ENCODE results near the gene FAN1.

FAN1 gene

GRCh38 chr15:30962079-30962478, 58.4 kb downstream of the FAN1 start:
- DNase-seq = peak; percentile 34

- no peak for DNase-seq
Measured at GRCh38 chr15:30962659-30963058, 58.9 kb downstream of the FAN1 start.

GRCh38 chr15:30963681-30964080, 60.0 kb downstream of the FAN1 start:
- DNase-seq = no peak

GRCh38 chr15:30969724-30970123, 66.0 kb downstream of the FAN1 start:
- no peak for DNase-seq

- DNase-seq = no peak
Measured at GRCh38 chr15:30973379-30973778, 69.7 kb downstream of the FAN1 start.

DNA sequence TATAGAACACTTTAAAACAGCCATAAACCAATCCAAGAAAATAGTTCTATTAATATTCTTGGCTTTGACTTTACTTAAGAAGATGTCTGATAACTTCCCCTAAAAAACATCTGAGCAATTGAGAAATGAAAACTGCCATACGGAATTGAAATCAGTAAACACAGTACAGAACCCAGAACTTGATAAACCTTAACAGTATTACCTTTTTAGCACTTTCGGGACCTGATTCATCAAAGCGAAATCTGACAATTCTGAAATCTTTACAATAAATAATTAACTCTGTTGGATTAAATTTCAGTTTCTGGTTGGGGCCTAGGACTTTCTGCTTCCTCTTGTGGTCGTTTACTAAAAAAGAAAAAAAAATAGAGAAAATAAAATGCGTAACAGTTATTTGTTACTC, 70.4 kb downstream of the FAN1 start:
- no peak for DNase-seq

- no peak for DNase-seq
Measured at GRCh38 chr15:30978328-30978727, 74.6 kb downstream of the FAN1 start.

DNA sequence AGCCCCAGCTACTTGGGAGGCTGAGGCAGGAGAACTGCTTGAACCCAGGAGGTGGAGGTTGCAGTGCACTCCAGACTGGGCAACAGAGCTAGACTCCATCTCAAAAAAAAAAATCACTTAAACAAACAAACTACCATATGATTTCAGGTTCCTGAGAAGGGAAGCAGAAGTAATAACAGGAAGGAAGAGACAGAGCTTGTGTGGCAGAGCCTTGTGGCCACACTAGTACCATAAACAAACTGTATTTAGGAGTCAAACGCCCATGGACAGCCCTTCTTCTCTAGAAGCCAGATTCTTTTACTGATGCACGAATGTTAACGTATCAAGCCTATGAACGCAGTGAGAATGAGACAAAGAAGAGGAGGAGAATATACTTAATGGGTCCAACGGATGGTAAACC, 75.7 kb downstream of the FAN1 start:
- no peak for DNase-seq

DNA sequence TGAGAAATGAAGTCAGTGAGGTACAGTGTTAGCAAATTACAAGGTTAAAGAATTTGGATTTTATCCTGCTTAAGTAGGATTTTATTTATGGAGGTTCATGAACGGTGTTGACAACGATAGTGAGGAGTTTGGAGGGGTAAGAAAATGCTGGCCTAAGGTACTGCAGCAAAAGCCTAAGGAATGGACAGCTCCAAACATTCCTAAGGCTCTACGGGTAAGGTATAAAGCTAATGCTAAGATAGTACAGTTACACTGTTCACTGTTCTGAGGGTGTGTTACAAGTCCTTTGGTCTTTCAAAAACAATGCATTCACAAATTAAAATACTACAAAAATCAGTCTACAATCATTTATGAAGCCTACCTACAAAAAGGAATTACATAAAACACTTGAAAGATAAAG, 80.4 kb downstream of the FAN1 start:
- no peak for DNase-seq

- no peak for DNase-seq
Measured at GRCh38 chr15:30984542-30984941, 80.8 kb downstream of the FAN1 start.

GRCh38 chr15:30985081-30985531, 81.4 kb downstream of the FAN1 start:
- DNase-seq = no peak

DNA sequence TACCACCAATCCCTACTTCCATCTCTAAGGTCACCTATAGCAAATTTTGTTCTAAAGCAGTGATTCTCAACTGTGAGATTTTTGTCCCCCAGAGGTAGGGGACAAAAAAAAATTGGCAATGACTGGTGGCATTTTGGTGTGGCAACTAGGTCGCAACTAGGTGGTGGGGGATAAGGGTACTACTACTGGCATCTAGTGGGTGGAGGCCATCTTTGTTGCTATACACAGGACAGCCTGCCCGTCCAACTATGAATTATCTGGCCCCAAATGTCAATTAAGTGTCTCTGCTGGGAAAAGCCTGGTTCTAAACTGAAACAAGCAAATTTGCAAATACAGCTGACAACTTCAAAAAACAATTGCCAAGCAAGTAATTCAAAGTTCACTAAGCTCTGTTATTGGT, 86.3 kb downstream of the FAN1 start:
- no peak for DNase-seq

DNA sequence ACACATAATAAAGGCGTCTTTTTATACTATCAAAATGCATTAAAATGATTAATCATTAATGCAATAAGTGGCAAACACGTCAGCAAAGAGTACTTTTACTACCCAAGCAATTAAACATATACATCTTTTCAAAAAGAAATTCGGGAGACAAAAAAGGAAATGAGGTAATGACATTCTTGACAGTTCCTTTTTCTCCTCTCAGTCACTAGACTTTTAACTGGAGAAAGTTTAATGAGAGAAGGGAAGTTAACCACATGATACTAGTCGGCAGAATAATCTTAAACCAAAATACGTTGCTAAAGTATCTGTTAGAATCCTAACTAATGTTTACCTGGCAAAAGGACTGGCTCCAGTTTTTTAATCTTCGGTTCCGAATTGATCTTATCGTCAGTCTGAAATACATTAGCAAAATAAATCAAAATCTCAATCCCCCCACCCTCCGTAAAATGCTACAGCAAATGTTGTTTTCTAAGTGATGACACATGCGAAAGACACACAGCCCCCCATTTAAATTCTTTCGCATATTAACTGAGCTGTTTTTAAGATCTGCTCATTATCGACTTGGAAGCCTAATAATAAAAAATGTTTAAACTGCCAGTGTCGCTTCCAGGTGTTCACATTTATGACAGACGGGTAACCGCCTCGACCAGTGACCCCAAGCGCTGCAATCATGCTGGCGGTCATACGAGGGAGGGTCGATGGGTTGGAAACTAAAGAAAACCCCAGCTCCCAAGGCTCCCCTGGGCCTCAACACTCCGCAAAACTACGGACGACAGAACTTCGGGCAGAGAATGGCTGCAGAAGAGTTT, 86.9 kb downstream of the FAN1 start:
- no peak for DNase-seq

DNA sequence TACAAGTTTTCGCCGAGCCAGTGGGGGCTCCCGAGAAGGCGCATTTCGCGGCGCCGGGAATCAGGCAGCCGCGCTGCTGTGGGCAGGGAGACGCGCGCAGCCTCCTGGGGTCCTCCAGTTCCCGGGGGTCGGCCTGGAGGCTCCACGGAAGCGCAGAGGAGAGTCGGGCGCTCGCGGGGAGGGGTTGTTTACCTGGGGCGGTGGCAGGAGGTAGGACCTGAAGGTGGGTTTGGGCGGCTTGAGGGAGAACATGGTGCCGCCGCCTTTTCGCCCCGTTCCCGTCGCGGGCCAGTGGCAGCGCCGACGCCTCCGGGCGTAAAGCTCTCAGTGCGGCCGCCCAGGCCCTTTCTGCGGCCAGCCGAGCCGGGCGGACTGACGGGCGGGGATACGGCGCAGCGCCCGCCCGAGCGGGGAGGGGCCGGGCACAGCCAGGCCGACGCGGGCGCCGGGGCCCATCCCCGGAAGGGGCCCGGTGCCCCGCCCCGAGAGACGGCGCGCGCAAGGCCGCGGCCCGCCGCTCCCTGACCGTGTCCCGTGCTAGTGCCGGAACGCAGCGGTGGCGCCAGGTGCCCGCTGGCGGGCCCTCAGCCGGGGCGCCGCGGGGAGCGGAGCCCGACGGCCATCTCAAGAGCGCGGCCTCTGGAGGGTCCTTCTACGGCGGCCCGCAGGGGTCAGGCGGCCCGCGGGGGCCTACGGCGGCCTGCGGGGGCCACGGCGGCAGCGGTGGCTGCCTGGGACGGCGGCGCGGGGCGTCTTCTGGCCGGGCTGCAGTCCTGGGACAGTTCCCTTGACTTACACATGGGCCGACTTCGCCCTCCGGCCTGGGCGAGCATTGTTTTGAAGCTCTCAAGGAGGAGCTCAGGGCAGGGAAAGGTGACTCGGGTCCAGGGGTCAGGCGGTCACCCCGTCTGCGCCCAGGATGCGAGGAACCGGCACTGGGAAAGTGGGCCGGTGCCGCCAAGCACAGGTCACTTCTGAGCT, 87.8 kb downstream of the FAN1 start, which contains the start of gene MTMR10:
MTMR10 (minus strand) TSS at position 374 of the 981 bp plus-strand sequence; CDS start at position 252, 122 bp downstream.
- no peak for DNase-seq

DNA sequence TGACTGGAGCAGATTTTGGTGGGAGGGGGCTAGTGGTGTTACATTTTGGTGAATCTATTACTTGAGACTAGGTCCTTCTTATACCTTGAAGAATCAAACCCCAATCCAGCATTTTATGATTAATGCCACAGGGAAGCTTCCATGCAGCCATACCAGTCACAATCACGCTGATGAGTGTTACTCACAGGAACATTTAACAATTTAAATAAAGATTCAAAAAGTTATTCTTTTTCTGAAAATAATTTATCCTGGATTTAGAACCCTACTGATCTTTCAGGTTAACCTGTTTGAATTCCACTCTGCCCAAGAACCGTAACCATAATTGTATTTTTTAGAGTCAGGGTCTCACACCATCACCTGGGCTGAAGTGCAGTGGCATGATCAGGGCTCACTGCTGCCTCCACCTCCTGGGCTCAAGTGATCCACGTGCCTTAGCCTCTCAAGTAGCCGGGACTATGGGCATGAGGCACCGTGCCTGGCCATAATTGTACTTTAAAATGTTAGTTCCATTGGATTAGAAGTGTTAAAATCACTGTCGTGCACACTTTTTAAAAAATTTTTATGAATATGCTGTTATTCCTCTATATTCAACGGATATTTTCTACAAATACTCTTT, 88.6 kb downstream of the FAN1 start:
- no peak for DNase-seq
